ENCODE results near the gene OR2J1. TPM values are rescaled to one million over a fixed set of nuclear protein-coding genes. Genes with fewer than 3 reads are reported as not detected.

The OR2J1 gene
- total RNA-seq, 1 donor from 2014 or later: not detected

DNA sequence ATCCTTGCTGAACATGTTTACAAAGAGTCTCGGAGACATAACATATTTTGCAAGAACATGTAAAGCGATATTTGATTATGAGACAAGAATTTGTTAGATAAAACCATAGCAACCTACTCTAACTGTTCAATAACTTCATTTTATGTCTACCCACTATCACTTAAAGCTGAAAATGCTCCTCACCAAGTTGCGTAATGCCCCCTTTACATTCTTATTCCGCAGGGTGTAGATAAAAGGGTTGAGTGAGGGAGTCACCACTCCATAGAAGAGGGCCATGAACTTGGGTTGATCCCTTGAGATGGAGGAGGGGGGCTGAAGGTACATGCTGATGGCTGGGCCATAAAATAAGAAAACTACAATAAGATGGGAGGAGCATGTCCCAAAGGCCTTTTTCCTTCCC is 38.4 kb downstream of the OR2J1 start:
- H3K27me3 Mint-ChIP-seq (ENCODE audit: low read depth, unreplicated experiment): no peaks in the 10 kb centered on the region
- no peak for FAIRE-seq
- no peaks in the 10 kb centered on the region for H3K36me3 Mint-ChIP-seq (ENCODE audit: low read depth, unreplicated experiment)
- no peak for DNase-seq (ENCODE audit: low read depth)
- no peaks in the 10 kb centered on the region for H3K9me3 Mint-ChIP-seq (ENCODE audit: unreplicated experiment)
- Histone ChIP-seq H3K27me3 (ENCODE audit: insufficient read depth, low read length) (no peaks in the 10 kb centered on the region), H3K27ac (ENCODE audit: low read depth, low read length) (no peak overlapping the region), H3K9ac (ENCODE audit: low read length) (no peak overlapping the region), H3K4me3 (ENCODE audit: insufficient read depth, low read depth, low read length) (no peak overlapping the region), H3K4me2 (ENCODE audit: low read length) (no peak overlapping the region), H3K79me2 (ENCODE audit: insufficient read depth, low read length) (no peaks in the 10 kb centered on the region), H3K36me3 (ENCODE audit: insufficient read depth, low read length) (no peaks in the 10 kb centered on the region), H2AFZ (ENCODE audit: low read depth, low read length) (no peak overlapping the region), H3K4me1 (ENCODE audit: insufficient read depth, low read length) (no peaks in the 10 kb centered on the region), H4K20me1 (ENCODE audit: insufficient read depth, low read length) (no peaks in the 10 kb centered on the region), H3K9me3 (ENCODE audit: insufficient read depth, low read depth, low read length) (no peaks in the 10 kb centered on the region)
- TF ChIP-seq, protein P1, sequence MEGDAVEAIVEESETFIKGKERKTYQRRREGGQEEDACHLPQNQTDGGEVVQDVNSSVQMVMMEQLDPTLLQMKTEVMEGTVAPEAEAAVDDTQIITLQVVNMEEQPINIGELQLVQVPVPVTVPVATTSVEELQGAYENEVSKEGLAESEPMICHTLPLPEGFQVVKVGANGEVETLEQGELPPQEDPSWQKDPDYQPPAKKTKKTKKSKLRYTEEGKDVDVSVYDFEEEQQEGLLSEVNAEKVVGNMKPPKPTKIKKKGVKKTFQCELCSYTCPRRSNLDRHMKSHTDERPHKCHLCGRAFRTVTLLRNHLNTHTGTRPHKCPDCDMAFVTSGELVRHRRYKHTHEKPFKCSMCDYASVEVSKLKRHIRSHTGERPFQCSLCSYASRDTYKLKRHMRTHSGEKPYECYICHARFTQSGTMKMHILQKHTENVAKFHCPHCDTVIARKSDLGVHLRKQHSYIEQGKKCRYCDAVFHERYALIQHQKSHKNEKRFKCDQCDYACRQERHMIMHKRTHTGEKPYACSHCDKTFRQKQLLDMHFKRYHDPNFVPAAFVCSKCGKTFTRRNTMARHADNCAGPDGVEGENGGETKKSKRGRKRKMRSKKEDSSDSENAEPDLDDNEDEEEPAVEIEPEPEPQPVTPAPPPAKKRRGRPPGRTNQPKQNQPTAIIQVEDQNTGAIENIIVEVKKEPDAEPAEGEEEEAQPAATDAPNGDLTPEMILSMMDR (IDR thresholded peaks at IDR 0.05; ENCODE audit: insufficient read depth, low read depth, low read length): no peak
- no peak for TF ChIP-seq EZH2 (IDR thresholded peaks at IDR 0.05; ENCODE audit: insufficient read depth, low read length)
- no peak overlapping the region for H3K4me3 Mint-ChIP-seq (ENCODE audit: unreplicated experiment)
- H3K4me1 Mint-ChIP-seq (ENCODE audit: low read depth, unreplicated experiment): no peaks in the 10 kb centered on the region
- H3K27ac Mint-ChIP-seq (ENCODE audit: unreplicated experiment): no peak overlapping the region

DNA sequence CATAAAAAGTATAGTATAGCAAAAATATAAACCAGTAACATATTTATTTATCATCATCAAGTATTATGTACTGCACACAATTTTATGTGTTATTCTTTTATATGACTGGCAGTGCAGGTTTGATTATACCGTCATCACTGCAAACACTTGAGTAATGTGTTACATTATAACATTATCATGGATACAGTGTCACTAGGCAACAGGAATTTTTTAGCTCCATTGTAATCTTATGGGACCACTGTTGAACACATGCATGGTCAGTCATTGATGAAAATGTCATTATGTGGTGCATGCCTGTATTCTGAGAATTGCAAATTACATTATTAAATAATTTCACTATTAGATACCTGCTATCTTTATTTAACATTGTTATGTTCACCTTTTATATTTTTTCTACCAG is 42.3 kb downstream of the OR2J1 start:
- H3K4me3 Mint-ChIP-seq (ENCODE audit: unreplicated experiment): no peak overlapping the region
- Histone ChIP-seq H3K27me3 (ENCODE audit: insufficient read depth, low read length) (no peaks in the 10 kb centered on the region), H3K9ac (ENCODE audit: low read length) (no peak overlapping the region), H3K79me2 (ENCODE audit: insufficient read depth, low read length) (no peaks in the 10 kb centered on the region), H3K4me3 (ENCODE audit: insufficient read depth, low read depth, low read length) (no peak overlapping the region), H4K20me1 (ENCODE audit: insufficient read depth, low read length) (no peaks in the 10 kb centered on the region), H3K4me2 (ENCODE audit: low read length) (no peak overlapping the region), H3K27ac (ENCODE audit: low read depth, low read length) (no peak overlapping the region), H2AFZ (ENCODE audit: low read depth, low read length) (no peak overlapping the region), H3K9me3 (ENCODE audit: insufficient read depth, low read depth, low read length) (no peaks in the 10 kb centered on the region), H3K36me3 (ENCODE audit: insufficient read depth, low read length) (no peaks in the 10 kb centered on the region), H3K4me1 (ENCODE audit: insufficient read depth, low read length) (no peaks in the 10 kb centered on the region)
- H3K9me3 Mint-ChIP-seq (ENCODE audit: unreplicated experiment): peaks cover 8% of the 10 kb centered on the region
- H3K4me1 Mint-ChIP-seq (ENCODE audit: low read depth, unreplicated experiment): no peaks in the 10 kb centered on the region
- peaks cover 4% of the 10 kb centered on the region for H3K36me3 Mint-ChIP-seq (ENCODE audit: low read depth, unreplicated experiment)
- H3K27ac Mint-ChIP-seq (ENCODE audit: unreplicated experiment): no peak overlapping the region
- FAIRE-seq: no peak
- no peak for DNase-seq (ENCODE audit: low read depth)
- H3K27me3 Mint-ChIP-seq (ENCODE audit: low read depth, unreplicated experiment): no peaks in the 10 kb centered on the region
- TF ChIP-seq, protein P1 (IDR thresholded peaks at IDR 0.05; ENCODE audit: insufficient read depth, low read depth, low read length): no peak
- TF ChIP-seq EZH2 (IDR thresholded peaks at IDR 0.05; ENCODE audit: insufficient read depth, low read length): no peak

DNA sequence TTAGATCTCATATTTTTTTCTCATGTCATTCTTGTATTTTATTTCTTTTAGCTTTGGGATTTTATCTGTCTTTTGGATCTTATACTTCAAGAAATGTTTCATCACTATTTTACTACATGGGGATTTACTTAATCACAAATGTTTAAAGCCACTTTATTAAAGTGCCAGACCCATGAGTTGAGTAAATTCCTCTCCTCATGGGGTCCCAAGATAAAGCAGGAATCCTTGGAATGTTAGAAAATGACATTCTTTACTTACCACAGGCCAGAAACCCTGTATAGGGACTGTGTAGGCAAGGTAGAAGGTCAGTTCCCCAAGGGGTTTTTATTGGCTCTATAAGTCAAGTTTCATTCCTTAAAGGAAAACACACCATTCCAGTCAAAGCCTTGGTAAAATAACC is 43.0 kb downstream of the OR2J1 start:
- no peak for FAIRE-seq

More for the DNA sequence above, 43.0 kb downstream of the OR2J1 start:
- no peak overlapping the region for H2AFZ ChIP-seq (ENCODE audit: low read depth, low read length)
- H3K36me3 ChIP-seq (ENCODE audit: insufficient read depth, low read length): no peaks in the 10 kb centered on the region
- Mint-ChIP-seq H3K27ac (ENCODE audit: unreplicated experiment) (peak overlapping the region; percentile 92), H3K4me3 (ENCODE audit: unreplicated experiment) (no peak overlapping the region), H3K27me3 (ENCODE audit: low read depth, unreplicated experiment) (no peaks in the 10 kb centered on the region), H3K9me3 (ENCODE audit: unreplicated experiment) (peaks cover 8% of the 10 kb centered on the region), H3K36me3 (ENCODE audit: low read depth, unreplicated experiment) (peaks cover 4% of the 10 kb centered on the region), H3K4me1 (ENCODE audit: low read depth, unreplicated experiment) (no peaks in the 10 kb centered on the region)
- no peak overlapping the region for H3K4me2 ChIP-seq (ENCODE audit: low read length)
- no peaks in the 10 kb centered on the region for H3K79me2 ChIP-seq (ENCODE audit: insufficient read depth, low read length)
- TF ChIP-seq EZH2 (IDR thresholded peaks at IDR 0.05; ENCODE audit: insufficient read depth, low read length): no peak
- TF ChIP-seq, protein P1 (IDR thresholded peaks at IDR 0.05; ENCODE audit: insufficient read depth, low read depth, low read length): no peak
- no peak overlapping the region for H3K9ac ChIP-seq (ENCODE audit: low read length)
- H3K9me3 ChIP-seq (ENCODE audit: insufficient read depth, low read depth, low read length): no peaks in the 10 kb centered on the region
- no peak overlapping the region for H3K4me3 ChIP-seq (ENCODE audit: insufficient read depth, low read depth, low read length)
- DNase-seq (ENCODE audit: low read depth): no peak
- no peaks in the 10 kb centered on the region for H4K20me1 ChIP-seq (ENCODE audit: insufficient read depth, low read length)
- H3K27me3 ChIP-seq (ENCODE audit: insufficient read depth, low read length): no peaks in the 10 kb centered on the region
- H3K4me1 ChIP-seq (ENCODE audit: insufficient read depth, low read length): no peaks in the 10 kb centered on the region
- no peak overlapping the region for H3K27ac ChIP-seq (ENCODE audit: low read depth, low read length)
